ENCODE measurements around the gene WDR1.

Gene WDR1

DNA sequence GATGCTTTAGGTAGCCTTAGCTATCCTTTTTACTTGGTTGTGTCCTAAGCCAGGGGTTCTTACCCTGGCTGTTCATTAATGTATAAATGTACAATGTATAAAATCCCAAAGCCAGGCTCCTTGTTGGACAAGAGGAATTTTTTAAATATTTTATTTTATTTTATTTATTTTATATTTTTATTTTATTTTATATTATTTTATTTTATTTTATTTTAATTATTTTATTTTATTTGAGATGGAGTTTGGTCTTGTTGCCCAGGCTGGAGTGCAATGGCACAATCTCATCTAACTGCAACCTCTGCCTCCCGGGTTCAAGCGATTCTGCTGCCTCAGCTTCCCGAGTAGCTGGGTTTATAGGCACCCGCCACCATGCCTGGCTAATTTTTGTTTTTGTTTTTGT is 87.2 kb downstream of the WDR1 start:
- Histone ChIP-seq H3K9me3 (ENCODE audit: insufficient read depth, low read length, severe bottlenecking) (no peaks in the 10 kb centered on the region), H4K20me1 (ENCODE audit: insufficient read depth, low read length) (no peaks in the 10 kb centered on the region), H3K79me2 (ENCODE audit: insufficient read depth, low read length) (no peaks in the 10 kb centered on the region), H3K4me1 (ENCODE audit: insufficient read depth, low read length) (no peaks in the 10 kb centered on the region), H3K36me3 (ENCODE audit: insufficient read depth, low read length) (no peaks in the 10 kb centered on the region), H3K27ac (ENCODE audit: low read length) (no peak overlapping the region), H3K4me2 (ENCODE audit: insufficient read depth, low read length) (no peak overlapping the region), H3K4me3 (ENCODE audit: low read depth in 1 of 2, low read length in 2 of 2) (no peak overlapping the region), H3K9ac (ENCODE audit: low read depth, low read length) (no peak overlapping the region), H3K27me3 (ENCODE audit: insufficient read depth, low read length, poor library complexity) (peaks cover 2% of the 10 kb centered on the region), H2AFZ (ENCODE audit: low read depth, low read length) (no peak overlapping the region)
- no peak for ATAC-seq (ENCODE audit: insufficient read depth, low read depth)
- TF ChIP-seq EZH2 (IDR thresholded peaks at IDR 0.05; ENCODE audit: borderline replicate concordance, low read depth, low read length, severe bottlenecking) = no peak
- TF ChIP-seq, protein P1, sequence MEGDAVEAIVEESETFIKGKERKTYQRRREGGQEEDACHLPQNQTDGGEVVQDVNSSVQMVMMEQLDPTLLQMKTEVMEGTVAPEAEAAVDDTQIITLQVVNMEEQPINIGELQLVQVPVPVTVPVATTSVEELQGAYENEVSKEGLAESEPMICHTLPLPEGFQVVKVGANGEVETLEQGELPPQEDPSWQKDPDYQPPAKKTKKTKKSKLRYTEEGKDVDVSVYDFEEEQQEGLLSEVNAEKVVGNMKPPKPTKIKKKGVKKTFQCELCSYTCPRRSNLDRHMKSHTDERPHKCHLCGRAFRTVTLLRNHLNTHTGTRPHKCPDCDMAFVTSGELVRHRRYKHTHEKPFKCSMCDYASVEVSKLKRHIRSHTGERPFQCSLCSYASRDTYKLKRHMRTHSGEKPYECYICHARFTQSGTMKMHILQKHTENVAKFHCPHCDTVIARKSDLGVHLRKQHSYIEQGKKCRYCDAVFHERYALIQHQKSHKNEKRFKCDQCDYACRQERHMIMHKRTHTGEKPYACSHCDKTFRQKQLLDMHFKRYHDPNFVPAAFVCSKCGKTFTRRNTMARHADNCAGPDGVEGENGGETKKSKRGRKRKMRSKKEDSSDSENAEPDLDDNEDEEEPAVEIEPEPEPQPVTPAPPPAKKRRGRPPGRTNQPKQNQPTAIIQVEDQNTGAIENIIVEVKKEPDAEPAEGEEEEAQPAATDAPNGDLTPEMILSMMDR (IDR thresholded peaks at IDR 0.05; ENCODE audit: borderline replicate concordance, extremely low read depth, low read length, poor library complexity, severe bottlenecking) = no peak
- DNase-seq = no peak

DNA sequence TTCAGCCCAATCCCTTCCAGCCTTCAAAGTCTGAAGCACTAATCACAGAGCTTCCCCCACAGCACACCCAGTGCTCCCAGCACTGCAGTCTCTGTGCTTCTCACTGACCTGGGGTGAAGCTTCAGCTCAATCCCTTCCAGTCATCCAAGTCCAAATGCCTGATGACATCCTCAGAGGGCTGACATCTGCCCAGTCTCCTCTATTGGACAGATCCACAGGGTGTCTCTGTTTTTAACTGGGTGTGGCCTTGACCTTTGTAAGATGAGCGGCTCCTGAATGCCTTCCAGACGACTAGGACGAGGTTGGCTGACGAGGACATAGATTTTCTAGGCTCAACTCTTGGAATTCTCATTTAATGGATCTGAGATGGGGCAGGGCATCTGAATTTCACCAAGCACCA is 87.7 kb downstream of the WDR1 start:
- Histone ChIP-seq H3K9me3 (ENCODE audit: insufficient read depth, low read length, severe bottlenecking) (no peaks in the 10 kb centered on the region), H3K79me2 (ENCODE audit: insufficient read depth, low read length) (no peaks in the 10 kb centered on the region), H2AFZ (ENCODE audit: low read depth, low read length) (no peak overlapping the region), H3K36me3 (ENCODE audit: insufficient read depth, low read length) (no peaks in the 10 kb centered on the region), H4K20me1 (ENCODE audit: insufficient read depth, low read length) (no peaks in the 10 kb centered on the region), H3K4me3 (ENCODE audit: low read depth in 1 of 2, low read length in 2 of 2) (no peak overlapping the region), H3K9ac (ENCODE audit: low read depth, low read length) (no peak overlapping the region), H3K4me2 (ENCODE audit: insufficient read depth, low read length) (no peak overlapping the region), H3K27me3 (ENCODE audit: insufficient read depth, low read length, poor library complexity) (peaks cover 2% of the 10 kb centered on the region), H3K27ac (ENCODE audit: low read length) (no peak overlapping the region), H3K4me1 (ENCODE audit: insufficient read depth, low read length) (no peaks in the 10 kb centered on the region)
- TF ChIP-seq, protein P1 (IDR thresholded peaks at IDR 0.05; ENCODE audit: borderline replicate concordance, extremely low read depth, low read length, poor library complexity, severe bottlenecking) = no peak
- DNase-seq = no peak
- ATAC-seq (ENCODE audit: insufficient read depth, low read depth) = no peak

DNA sequence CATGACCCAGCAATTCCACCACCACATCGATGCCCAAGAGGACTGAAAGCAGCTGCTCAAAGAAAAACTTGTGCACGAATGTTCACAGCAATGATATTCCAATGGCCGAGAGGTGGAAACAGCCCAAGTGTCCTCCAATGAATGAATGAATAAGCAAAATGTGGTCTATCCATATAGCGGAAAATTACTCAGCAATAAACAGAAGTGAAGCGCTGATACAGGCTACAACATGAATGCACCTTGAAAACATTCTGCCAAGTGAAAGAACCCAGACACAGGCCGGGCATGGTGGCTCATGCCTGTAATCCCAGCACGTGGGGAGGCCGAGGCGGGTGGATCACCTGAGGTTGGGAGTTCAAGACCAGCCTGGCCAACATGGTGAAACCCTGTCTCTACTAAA is 90.1 kb downstream of the WDR1 start:
- TF ChIP-seq, protein P1 (IDR thresholded peaks at IDR 0.05; ENCODE audit: borderline replicate concordance, extremely low read depth, low read length, poor library complexity, severe bottlenecking) = no peak
- no peak for TF ChIP-seq EZH2 (IDR thresholded peaks at IDR 0.05; ENCODE audit: borderline replicate concordance, low read depth, low read length, severe bottlenecking)
- Histone ChIP-seq H3K27ac (ENCODE audit: low read length) (no peak overlapping the region), H3K4me3 (ENCODE audit: low read depth in 1 of 2, low read length in 2 of 2) (no peak overlapping the region), H3K79me2 (ENCODE audit: insufficient read depth, low read length) (no peaks in the 10 kb centered on the region), H3K9me3 (ENCODE audit: insufficient read depth, low read length, severe bottlenecking) (no peaks in the 10 kb centered on the region), H3K27me3 (ENCODE audit: insufficient read depth, low read length, poor library complexity) (no peaks in the 10 kb centered on the region), H3K9ac (ENCODE audit: low read depth, low read length) (no peak overlapping the region), H3K4me2 (ENCODE audit: insufficient read depth, low read length) (no peak overlapping the region), H4K20me1 (ENCODE audit: insufficient read depth, low read length) (no peaks in the 10 kb centered on the region), H2AFZ (ENCODE audit: low read depth, low read length) (no peak overlapping the region), H3K4me1 (ENCODE audit: insufficient read depth, low read length) (no peaks in the 10 kb centered on the region), H3K36me3 (ENCODE audit: insufficient read depth, low read length) (no peaks in the 10 kb centered on the region)
- ATAC-seq (ENCODE audit: insufficient read depth, low read depth) (no peak), DNase-seq (no peak)

GRCh38 chr4:10025230-10025806 is 91.3 kb downstream of the WDR1 start:
- H3K27ac ChIP-seq (ENCODE audit: low read length) = no peak overlapping the region
- H3K9ac ChIP-seq (ENCODE audit: low read depth, low read length) = no peak overlapping the region
- H3K9me3 ChIP-seq (ENCODE audit: insufficient read depth, low read length, severe bottlenecking) = no peaks in the 10 kb centered on the region
- DNase-seq (no peak), ATAC-seq (ENCODE audit: insufficient read depth, low read depth) (no peak)
- no peaks in the 10 kb centered on the region for H3K4me1 ChIP-seq (ENCODE audit: insufficient read depth, low read length)
- no peaks in the 10 kb centered on the region for H3K36me3 ChIP-seq (ENCODE audit: insufficient read depth, low read length)
- no peaks in the 10 kb centered on the region for H3K79me2 ChIP-seq (ENCODE audit: insufficient read depth, low read length)
- TF ChIP-seq, protein P1 (IDR thresholded peaks at IDR 0.05; ENCODE audit: borderline replicate concordance, extremely low read depth, low read length, poor library complexity, severe bottlenecking) = no peak
- no peak for TF ChIP-seq EZH2 (IDR thresholded peaks at IDR 0.05; ENCODE audit: borderline replicate concordance, low read depth, low read length, severe bottlenecking)
- no peak overlapping the region for H3K4me3 ChIP-seq (ENCODE audit: low read depth in 1 of 2, low read length in 2 of 2)
- H3K4me2 ChIP-seq (ENCODE audit: insufficient read depth, low read length) = no peak overlapping the region
- H4K20me1 ChIP-seq (ENCODE audit: insufficient read depth, low read length) = no peaks in the 10 kb centered on the region
- no peak overlapping the region for H2AFZ ChIP-seq (ENCODE audit: low read depth, low read length)
- H3K27me3 ChIP-seq (ENCODE audit: insufficient read depth, low read length, poor library complexity) = no peaks in the 10 kb centered on the region
